ENCODE data around the gene ADGRG6.

DNA sequence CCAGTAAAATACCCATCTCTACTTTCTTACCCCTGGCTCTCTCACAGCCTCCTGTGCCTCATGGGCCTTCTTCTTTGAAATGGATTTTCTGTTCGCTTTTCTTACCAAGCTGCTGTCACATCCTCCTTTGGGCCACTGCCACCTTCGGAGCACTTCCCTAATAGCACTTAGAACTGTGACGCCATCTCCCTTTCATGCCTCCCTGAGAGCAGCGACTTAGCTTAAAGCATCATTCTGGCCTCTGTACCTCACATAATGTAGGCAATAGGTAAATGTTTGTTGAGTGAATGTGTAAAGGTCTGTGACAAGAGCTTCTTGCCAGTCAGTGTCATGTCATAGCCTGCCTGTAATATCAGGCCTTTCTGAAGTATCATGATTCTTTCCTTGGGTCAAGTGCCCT is 78.8 kb downstream of the ADGRG6 start:
- no peak for TF ChIP-seq SMC3 (IDR thresholded peaks at IDR 0.05; ENCODE audit: low read depth, low read length)
- TF ChIP-seq POLR2AphosphoS5 (IDR thresholded peaks at IDR 0.05; ENCODE audit: low read depth, low read length), result no peak
- TF ChIP-seq, protein P1, sequence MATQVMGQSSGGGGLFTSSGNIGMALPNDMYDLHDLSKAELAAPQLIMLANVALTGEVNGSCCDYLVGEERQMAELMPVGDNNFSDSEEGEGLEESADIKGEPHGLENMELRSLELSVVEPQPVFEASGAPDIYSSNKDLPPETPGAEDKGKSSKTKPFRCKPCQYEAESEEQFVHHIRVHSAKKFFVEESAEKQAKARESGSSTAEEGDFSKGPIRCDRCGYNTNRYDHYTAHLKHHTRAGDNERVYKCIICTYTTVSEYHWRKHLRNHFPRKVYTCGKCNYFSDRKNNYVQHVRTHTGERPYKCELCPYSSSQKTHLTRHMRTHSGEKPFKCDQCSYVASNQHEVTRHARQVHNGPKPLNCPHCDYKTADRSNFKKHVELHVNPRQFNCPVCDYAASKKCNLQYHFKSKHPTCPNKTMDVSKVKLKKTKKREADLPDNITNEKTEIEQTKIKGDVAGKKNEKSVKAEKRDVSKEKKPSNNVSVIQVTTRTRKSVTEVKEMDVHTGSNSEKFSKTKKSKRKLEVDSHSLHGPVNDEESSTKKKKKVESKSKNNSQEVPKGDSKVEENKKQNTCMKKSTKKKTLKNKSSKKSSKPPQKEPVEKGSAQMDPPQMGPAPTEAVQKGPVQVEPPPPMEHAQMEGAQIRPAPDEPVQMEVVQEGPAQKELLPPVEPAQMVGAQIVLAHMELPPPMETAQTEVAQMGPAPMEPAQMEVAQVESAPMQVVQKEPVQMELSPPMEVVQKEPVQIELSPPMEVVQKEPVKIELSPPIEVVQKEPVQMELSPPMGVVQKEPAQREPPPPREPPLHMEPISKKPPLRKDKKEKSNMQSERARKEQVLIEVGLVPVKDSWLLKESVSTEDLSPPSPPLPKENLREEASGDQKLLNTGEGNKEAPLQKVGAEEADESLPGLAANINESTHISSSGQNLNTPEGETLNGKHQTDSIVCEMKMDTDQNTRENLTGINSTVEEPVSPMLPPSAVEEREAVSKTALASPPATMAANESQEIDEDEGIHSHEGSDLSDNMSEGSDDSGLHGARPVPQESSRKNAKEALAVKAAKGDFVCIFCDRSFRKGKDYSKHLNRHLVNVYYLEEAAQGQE (IDR thresholded peaks at IDR 0.05; ENCODE audit: low read depth, low read length), result no peak
- TF ChIP-seq, protein P2, sequence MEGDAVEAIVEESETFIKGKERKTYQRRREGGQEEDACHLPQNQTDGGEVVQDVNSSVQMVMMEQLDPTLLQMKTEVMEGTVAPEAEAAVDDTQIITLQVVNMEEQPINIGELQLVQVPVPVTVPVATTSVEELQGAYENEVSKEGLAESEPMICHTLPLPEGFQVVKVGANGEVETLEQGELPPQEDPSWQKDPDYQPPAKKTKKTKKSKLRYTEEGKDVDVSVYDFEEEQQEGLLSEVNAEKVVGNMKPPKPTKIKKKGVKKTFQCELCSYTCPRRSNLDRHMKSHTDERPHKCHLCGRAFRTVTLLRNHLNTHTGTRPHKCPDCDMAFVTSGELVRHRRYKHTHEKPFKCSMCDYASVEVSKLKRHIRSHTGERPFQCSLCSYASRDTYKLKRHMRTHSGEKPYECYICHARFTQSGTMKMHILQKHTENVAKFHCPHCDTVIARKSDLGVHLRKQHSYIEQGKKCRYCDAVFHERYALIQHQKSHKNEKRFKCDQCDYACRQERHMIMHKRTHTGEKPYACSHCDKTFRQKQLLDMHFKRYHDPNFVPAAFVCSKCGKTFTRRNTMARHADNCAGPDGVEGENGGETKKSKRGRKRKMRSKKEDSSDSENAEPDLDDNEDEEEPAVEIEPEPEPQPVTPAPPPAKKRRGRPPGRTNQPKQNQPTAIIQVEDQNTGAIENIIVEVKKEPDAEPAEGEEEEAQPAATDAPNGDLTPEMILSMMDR (IDR thresholded peaks at IDR 0.05), result no peak
- TF ChIP-seq USF2 (IDR thresholded peaks at IDR 0.05; ENCODE audit: borderline replicate concordance, low read depth, low read length), result no peak
- TF ChIP-seq SIN3A (IDR thresholded peaks at IDR 0.05; ENCODE audit: borderline replicate concordance, low read depth, low read length), result no peak
- no peak for TF ChIP-seq MXI1 (IDR thresholded peaks at IDR 0.05; ENCODE audit: low read depth, low read length)
- TF ChIP-seq RFX5 (IDR thresholded peaks at IDR 0.05; ENCODE audit: low read length), result no peak
- no peak for TF ChIP-seq YY1 (IDR thresholded peaks at IDR 0.05; ENCODE audit: low read depth)
- no peak for TF ChIP-seq RCOR1 (IDR thresholded peaks at IDR 0.05; ENCODE audit: low read length)
- TF ChIP-seq GABPA (IDR thresholded peaks at IDR 0.05; ENCODE audit: low read depth), result no peak
- TF ChIP-seq, protein P3, sequence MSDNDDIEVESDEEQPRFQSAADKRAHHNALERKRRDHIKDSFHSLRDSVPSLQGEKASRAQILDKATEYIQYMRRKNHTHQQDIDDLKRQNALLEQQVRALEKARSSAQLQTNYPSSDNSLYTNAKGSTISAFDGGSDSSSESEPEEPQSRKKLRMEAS (IDR thresholded peaks at IDR 0.05; ENCODE audit: low read depth), result no peak
